ENCODE measurements around the gene NTNG1. TPM values are rescaled to one million over a fixed set of nuclear protein-coding genes. Genes with fewer than 3 reads are reported as not detected.

Gene NTNG1
- total RNA-seq, 4 donors from 2014 or later, result 0.41 to 1.3 TPM; not detected in 2

GRCh38 chr1:107454791-107455190 is 314.0 kb downstream of the NTNG1 start:
- no peaks in the 10 kb centered on the region for H3K27me3 ChIP-seq
- no peak for TF ChIP-seq CTCF (IDR thresholded peaks at IDR 0.05)
- no peak for TF ChIP-seq POLR2A (IDR thresholded peaks at IDR 0.05)
- DNase-seq, result no peak
- no peaks in the 10 kb centered on the region for H3K36me3 ChIP-seq
- H3K9me3 ChIP-seq, result no peaks in the 10 kb centered on the region
- 51 to 64% methylated on average over 4 of the region's 4 CpGs for WGBS, 2 donors
- H3K4me3 ChIP-seq, result no peak overlapping the region
- intact Hi-C loops (cut with DNase I), result no loop called here
- H3K27ac ChIP-seq, result no peak overlapping the region
- H3K4me1 ChIP-seq, result no peaks in the 10 kb centered on the region

- intact Hi-C loops (cut with DNase I), result no loop called here
- H3K4me1 ChIP-seq, result no peaks in the 10 kb centered on the region
- H3K27me3 ChIP-seq, result no peaks in the 10 kb centered on the region
- TF ChIP-seq POLR2A (IDR thresholded peaks at IDR 0.05) (no peak), CTCF (IDR thresholded peaks at IDR 0.05) (no peak)
- WGBS, 2 donors, result 57 to 73% methylated on average over 3 of the region's 3 CpGs
- no peaks in the 10 kb centered on the region for H3K9me3 ChIP-seq
- DNase-seq, result no peak
- no peak overlapping the region for H3K4me3 ChIP-seq
- H3K36me3 ChIP-seq, result no peaks in the 10 kb centered on the region
- no peak overlapping the region for H3K27ac ChIP-seq
These were observed 317.1 kb downstream of the NTNG1 start for GRCh38 chr1:107457989-107458388.

- Histone ChIP-seq H3K9me3 (no peaks in the 10 kb centered on the region), H3K27ac (no peak overlapping the region), H3K4me3 (no peak overlapping the region), H3K27me3 (no peaks in the 10 kb centered on the region), H3K4me1 (no peaks in the 10 kb centered on the region), H3K36me3 (no peaks in the 10 kb centered on the region)
- TF ChIP-seq CTCF (IDR thresholded peaks at IDR 0.05) (no peak), POLR2A (IDR thresholded peaks at IDR 0.05) (no peak)
- no peak for DNase-seq
- WGBS, 2 donors, result 63 to 70% methylated on average over 4 of the region's 4 CpGs
- intact Hi-C loops (cut with DNase I), result no loop called here
These were observed 318.5 kb downstream of the NTNG1 start for GRCh38 chr1:107459204-107459904.

DNA sequence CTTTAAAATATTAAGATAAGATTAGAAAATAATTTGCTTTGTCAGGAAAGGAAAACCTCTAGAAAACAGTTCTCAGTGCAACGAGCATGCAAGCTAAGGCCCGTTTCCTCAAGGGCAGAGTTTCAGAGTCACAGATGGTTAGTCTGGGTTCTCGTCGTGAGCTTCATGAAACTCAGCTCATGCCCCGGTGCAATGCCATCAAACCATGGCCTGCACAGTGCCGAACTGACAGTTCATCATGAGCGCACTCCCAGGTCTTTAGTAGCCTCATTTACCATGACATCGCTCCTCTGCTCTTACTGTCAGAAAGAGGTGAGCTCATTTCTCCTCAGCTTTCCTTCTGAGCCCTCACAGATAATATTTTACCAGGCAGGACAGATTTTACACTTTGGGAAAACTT is 319.2 kb downstream of the NTNG1 start:
- no peaks in the 10 kb centered on the region for H3K9me3 ChIP-seq
- intact Hi-C loops (cut with DNase I), result no loop called here
- no peaks in the 10 kb centered on the region for H3K27me3 ChIP-seq
- no peak overlapping the region for H3K27ac ChIP-seq
- H3K4me1 ChIP-seq, result no peaks in the 10 kb centered on the region
- no peaks in the 10 kb centered on the region for H3K36me3 ChIP-seq
- TF ChIP-seq CTCF (IDR thresholded peaks at IDR 0.05) (no peak), POLR2A (IDR thresholded peaks at IDR 0.05) (no peak)
- H3K4me3 ChIP-seq, result no peak overlapping the region
- DNase-seq, result no peak
- WGBS, 2 donors, result 91 to 93% methylated on average over 8 of the region's 8 CpGs

- DNase-seq, result no peak
- H3K4me3 ChIP-seq, result no peak overlapping the region
- no peak for TF ChIP-seq POLR2A (IDR thresholded peaks at IDR 0.05)
- TF ChIP-seq CTCF (IDR thresholded peaks at IDR 0.05), result no peak
- intact Hi-C loops (cut with DNase I), result no loop called here
- no peaks in the 10 kb centered on the region for H3K4me1 ChIP-seq
- no peak overlapping the region for H3K27ac ChIP-seq
- no peaks in the 10 kb centered on the region for H3K27me3 ChIP-seq
- 65 to 68% methylated on average over 4 of the region's 4 CpGs for WGBS, 2 donors
- no peaks in the 10 kb centered on the region for H3K9me3 ChIP-seq
- no peaks in the 10 kb centered on the region for H3K36me3 ChIP-seq
These were observed 324.0 kb downstream of the NTNG1 start for GRCh38 chr1:107464827-107465226.

Data from esophagus squamous epithelium (tissue), 5 donors.